Lung (tissue), 12 donors: ENCODE measurements around the gene MAGED1. TPM values are rescaled to one million over a fixed set of nuclear protein-coding genes. Genes with fewer than 3 reads are reported as not detected.
A peak's percentile ranks its signal among the peaks of the same experiment; 100 is the strongest.

Experiments
- ATAC-seq: fragments of 200-7000 bp; cut with Tn5 transposase; one replicate; pipeline ENCODE4 v1.9.1; 2020; ENCODE audit warnings: moderate number of reproducible peaks; ENCODE audit not compliant: insufficient read depth, low FRiP score
- DNase-seq, 3 donors: peaks; one replicate each; pipeline ENCODE4 v3.0.0-alpha.2; 2013 to 2017
- H3K27ac ChIP-seq, 2 donors: one replicate each; pipeline ENCODE4 v1.5.1; 2013; ENCODE audit warnings: mild to moderate bottlenecking in 2 of 2, moderate library complexity in 2 of 2, control low read depth in 1 of 2, inconsistent platforms in 1 of 2, low read depth in 1 of 2, low read length in 1 of 2
- H3K27me3 ChIP-seq, 3 donors: one replicate each; pipeline ENCODE4 v1.5.1; 2013; ENCODE audit warnings: low read length in 2 of 3; ENCODE audit not compliant: control insufficient read depth in 3 of 3, insufficient read depth in 3 of 3
- H3K36me3 ChIP-seq, 4 donors: one replicate each; pipeline ENCODE4 v1.5.1; 2013; ENCODE audit warnings: low read length in 4 of 4, mild to moderate bottlenecking in 1 of 4, moderate library complexity in 1 of 4; ENCODE audit not compliant: control insufficient read depth in 4 of 4, insufficient read depth in 4 of 4
- H3K4me1 ChIP-seq, 5 donors: one replicate each; pipeline ENCODE4 v1.5.1; 2013; ENCODE audit warnings: low read length in 5 of 5, mild to moderate bottlenecking in 2 of 5, moderate library complexity in 1 of 5; ENCODE audit not compliant: control insufficient read depth in 5 of 5, insufficient read depth in 5 of 5
- H3K4me3 ChIP-seq: one replicate; pipeline ENCODE4 v1.5.1; 2013; ENCODE audit warnings: mild to moderate bottlenecking, control low read depth, moderate library complexity
- H3K9ac ChIP-seq, 2 donors: one replicate each; pipeline ENCODE4 v1.5.1; 2013; ENCODE audit warnings: low read length in 2 of 2, control low read depth in 1 of 2; ENCODE audit not compliant: insufficient read depth in 1 of 2
- H3K9me3 ChIP-seq, 4 donors: one replicate each; pipeline ENCODE4 v1.5.1; 2013; ENCODE audit warnings: low read length in 3 of 4, mild to moderate bottlenecking in 1 of 4, moderate library complexity in 1 of 4; ENCODE audit not compliant: control insufficient read depth in 4 of 4, insufficient read depth in 3 of 4
- WGBS, 2 donors: extraction: QIAGEN DNeasy Blood & Tissue Kit; methylation state at CpG; one replicate each; pipeline ENCODE4 v1.1.7; 2013; 5-methylcytosine and 5-hydroxymethylcytosine counted together
- polyA plus RNA-seq, 2 donors: library from polyadenylated mRNA; stranded (reverse); fragments of 200-250 nt; gene quantifications; one replicate each; pipeline ENCODE4 v1.2.1, GENCODE V29; 2013
- total RNA-seq, 2 donors: library from RNA; depleted of rRNA in 1 of 2; stranded (reverse); fragments of >200 nt in 1 of 2; gene quantifications; one replicate each; pipeline ENCODE4 v1.2.1, GENCODE V29; 2014 to 2021
- TF ChIP-seq, protein P1 (sequence below): IDR thresholded peaks from 2 replicates; pipeline ENCODE4 v1.5.1; 2012; ENCODE audit warnings: mild to moderate bottlenecking; ENCODE audit errors: control extremely low read depth, extremely low read depth
- donor health status: control.
- donor health status: control.
- donor health status: Bipolar disorder and iron deficiency.
- donor health status: healthy.
- donor health status: DM: yes; HTN: yes; CAD: no.

Gene MAGED1
- total and polyA plus RNA-seq, 4 donors, result 28.3 to 111 (median 73.1) TPM

DNA sequence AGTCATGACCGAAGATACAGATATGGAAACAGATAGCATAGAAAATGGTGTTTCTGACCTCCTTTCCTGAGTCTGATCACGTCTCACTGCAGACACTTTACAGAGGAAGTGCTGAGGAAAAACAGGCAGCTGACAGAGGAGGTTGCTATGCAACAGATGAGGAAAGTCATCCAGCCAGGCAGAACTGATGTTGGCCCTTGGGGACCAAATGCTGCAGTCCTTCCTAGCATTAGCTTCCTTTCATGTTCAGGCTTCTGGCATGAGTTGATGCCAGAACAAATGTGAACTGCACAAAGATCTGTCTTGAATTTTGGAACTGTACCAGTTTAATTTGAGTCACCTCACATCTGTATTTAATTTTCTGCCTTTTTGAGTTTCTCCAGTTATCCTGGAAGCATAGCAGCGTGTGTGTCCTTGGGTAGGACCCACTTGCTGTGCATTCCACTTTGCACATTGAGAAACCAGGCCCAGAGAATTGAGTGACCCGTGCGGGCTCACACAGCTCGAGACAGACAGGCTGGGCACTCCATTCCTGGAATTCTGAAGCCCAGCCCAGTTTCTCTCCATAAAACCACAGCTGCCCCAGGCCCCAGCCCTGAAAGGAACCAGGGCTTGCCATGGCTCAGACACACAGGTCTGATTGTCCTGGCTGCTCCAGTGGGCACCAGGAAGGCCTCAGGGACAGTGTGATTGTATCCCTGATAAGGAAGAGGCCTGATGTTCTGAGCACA lies 1.4 kb upstream of the MAGED1 start:
- H3K4me1 ChIP-seq, result peaks cover 0 to 16% (median 7%) of the 10 kb centered on the region in 5 donors
- peak in 1 of 3 donors; percentile 37 for DNase-seq
- TF ChIP-seq, protein P1, sequence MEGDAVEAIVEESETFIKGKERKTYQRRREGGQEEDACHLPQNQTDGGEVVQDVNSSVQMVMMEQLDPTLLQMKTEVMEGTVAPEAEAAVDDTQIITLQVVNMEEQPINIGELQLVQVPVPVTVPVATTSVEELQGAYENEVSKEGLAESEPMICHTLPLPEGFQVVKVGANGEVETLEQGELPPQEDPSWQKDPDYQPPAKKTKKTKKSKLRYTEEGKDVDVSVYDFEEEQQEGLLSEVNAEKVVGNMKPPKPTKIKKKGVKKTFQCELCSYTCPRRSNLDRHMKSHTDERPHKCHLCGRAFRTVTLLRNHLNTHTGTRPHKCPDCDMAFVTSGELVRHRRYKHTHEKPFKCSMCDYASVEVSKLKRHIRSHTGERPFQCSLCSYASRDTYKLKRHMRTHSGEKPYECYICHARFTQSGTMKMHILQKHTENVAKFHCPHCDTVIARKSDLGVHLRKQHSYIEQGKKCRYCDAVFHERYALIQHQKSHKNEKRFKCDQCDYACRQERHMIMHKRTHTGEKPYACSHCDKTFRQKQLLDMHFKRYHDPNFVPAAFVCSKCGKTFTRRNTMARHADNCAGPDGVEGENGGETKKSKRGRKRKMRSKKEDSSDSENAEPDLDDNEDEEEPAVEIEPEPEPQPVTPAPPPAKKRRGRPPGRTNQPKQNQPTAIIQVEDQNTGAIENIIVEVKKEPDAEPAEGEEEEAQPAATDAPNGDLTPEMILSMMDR, result no peak
- H3K27ac ChIP-seq, result peak overlapping the region in 1 of 2 donors; percentile 33
- peaks cover 0 to 1% (median 0%) of the 10 kb centered on the region in 4 donors for H3K9me3 ChIP-seq
- H3K9ac ChIP-seq, result no peak overlapping the region
- no peak for ATAC-seq
- peaks cover 0 to 11% (median 2%) of the 10 kb centered on the region in 4 donors for H3K36me3 ChIP-seq
- no peak overlapping the region for H3K4me3 ChIP-seq
- WGBS, 2 donors, result 50 to 61% methylated on average over 6 of the region's 6 CpGs
- H3K27me3 ChIP-seq, result no peaks in the 10 kb centered on the region

- ATAC-seq, result no peak
Measured at GRCh38 chrX:51893931-51894696, 691 bp downstream of the MAGED1 start.

DNA sequence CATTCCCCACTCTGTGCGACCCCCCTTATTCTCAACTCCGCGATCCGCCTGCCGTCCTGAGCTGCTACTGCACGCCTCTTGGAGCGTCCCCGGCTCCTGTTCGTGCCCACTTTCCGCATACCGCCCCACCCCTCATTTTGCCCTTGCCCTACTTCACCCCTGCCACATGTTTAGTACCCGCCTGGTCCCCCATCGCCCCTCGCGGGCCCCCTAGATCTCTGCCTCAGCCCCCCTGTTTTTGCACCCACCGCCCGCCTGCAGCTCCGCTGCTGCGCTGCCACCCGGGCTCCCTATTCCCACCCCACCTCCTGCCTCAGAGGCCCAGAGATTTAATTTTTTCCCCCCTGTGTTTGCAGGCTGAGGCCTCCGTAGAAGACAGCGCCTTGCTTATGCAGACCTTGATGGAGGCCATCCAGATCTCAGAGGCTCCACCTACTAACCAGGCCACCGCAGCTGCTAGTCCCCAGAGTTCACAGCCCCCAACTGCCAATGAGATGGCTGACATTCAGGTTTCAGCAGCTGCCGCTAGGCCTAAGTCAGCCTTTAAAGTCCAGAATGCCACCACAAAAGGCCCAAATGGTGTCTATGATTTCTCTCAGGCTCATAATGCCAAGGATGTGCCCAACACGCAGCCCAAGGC lies 1.4 kb downstream of the MAGED1 start:
- Histone ChIP-seq H3K27me3 (no peaks in the 10 kb centered on the region), H3K9ac (peak overlapping the region; percentile 73 to 80), H3K36me3 (peaks cover 0 to 20% (median 14%) of the 10 kb centered on the region in 4 donors), H3K27ac (peak overlapping the region in 1 of 2 donors; percentile 51), H3K4me1 (peaks cover 0 to 16% (median 7%) of the 10 kb centered on the region in 5 donors), H3K4me3 (peak overlapping the region; percentile 24), H3K9me3 (peaks cover 0 to 1% (median 0%) of the 10 kb centered on the region in 4 donors)
- TF ChIP-seq, protein P1, result no peak
- DNase-seq (peak; percentile 36 to 69 (median 56)), ATAC-seq (no peak)
- WGBS, 2 donors, result 10 to 38% methylated on average over 12 to 25 of the region's 25 CpGs

More at GRCh38 chrX:51893931-51894696, 691 bp downstream of the MAGED1 start:
- H3K27ac ChIP-seq, result peak overlapping the region; percentile 55 to 71
- H3K36me3 ChIP-seq, result peaks cover 0 to 20% (median 11%) of the 10 kb centered on the region in 4 donors
- WGBS, 2 donors, result 0 to 34% methylated on average over 31 to 32 of the region's 32 CpGs
- H3K4me3 ChIP-seq, result peak overlapping the region; percentile 47
- H3K9me3 ChIP-seq, result peaks cover 0 to 1% (median 0%) of the 10 kb centered on the region in 4 donors
- H3K4me1 ChIP-seq, result peaks cover 0 to 16% (median 7%) of the 10 kb centered on the region in 5 donors
- TF ChIP-seq, protein P1, result no peak
- H3K9ac ChIP-seq, result peak overlapping the region; percentile 73 to 96
- H3K27me3 ChIP-seq, result no peaks in the 10 kb centered on the region
- DNase-seq, result peak; percentile 80 to 89 (median 83)
